Bronchial smooth muscle cell (primary cell): Measurements from ENCODE around the gene POLR3GL. TPM values are rescaled to one million over a fixed set of nuclear protein-coding genes. Genes with fewer than 3 reads are reported as not detected.

Experiments used
- total RNA-seq: library from RNA; depleted of rRNA; stranded (reverse); fragments of >200 nt; gene quantifications from 2 replicates; pipeline ENCODE4 v1.2.1, GENCODE V29; 2014

Gene POLR3GL
- 22.6 and 26.2 TPM in 2 replicates for total RNA-seq

DNA sequence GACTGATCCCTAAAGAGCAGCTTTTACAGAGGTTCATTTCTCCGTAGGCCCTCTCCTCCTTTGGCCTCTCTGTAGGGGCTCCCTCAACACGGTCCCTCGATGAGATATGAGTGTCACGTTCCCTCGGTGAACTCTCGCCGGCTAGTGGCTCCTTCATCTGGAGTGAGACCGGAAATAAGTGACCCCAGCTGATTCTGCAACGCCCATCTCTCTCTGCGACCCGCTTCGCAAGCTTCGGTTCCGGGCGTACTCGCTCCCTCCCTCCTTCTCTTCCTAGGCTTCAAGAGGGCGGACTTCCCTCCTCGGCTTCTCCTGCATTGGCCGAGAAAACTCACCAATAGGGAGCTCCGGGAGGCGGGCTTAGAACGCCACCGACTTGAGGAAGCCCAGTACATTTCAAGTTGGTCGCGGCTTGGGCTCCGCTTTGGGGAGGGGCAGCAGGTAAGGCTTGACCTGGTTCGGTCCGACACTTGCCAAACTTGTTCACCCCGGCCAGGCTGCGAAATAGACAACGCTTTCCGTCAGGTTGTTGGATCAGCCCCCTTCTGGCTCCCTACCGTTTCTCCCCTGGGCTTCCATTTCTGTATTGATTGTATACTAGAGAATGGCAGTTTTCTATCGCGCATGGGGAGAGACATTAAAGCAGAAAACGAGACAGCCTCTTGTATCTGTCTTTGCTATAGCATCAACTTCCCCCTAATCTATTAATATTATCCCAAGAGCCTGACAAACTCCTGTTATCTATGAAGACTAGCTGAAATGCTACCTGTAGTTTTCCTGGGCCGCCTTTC lies at the start of gene POLR3GL, which contains the start of gene ANKRD34A:
TSS of gene POLR3GL (plus strand) at position 363 of the 791 bp plus-strand sequence. CDS start 10,176 bp downstream, outside the sequence.
TSS of gene ANKRD34A (minus strand) at position 248 of the 791 bp plus-strand sequence. CDS start 2,816 bp downstream, outside the sequence.

GRCh38 chr1:145918144-145918991 lies 46.1 kb upstream of the POLR3GL start, which contains the start of gene PEX11B:
TSS of gene PEX11B (minus strand) at chr1:145918717. CDS start at chr1:145918688, 29 bp downstream.

GRCh38 chr1:145927063-145927886 lies 37.2 kb upstream of the POLR3GL start, which contains the start of gene RBM8A:
TSS of gene RBM8A (minus strand) at chr1:145927484. CDS start at chr1:145927426, 58 bp downstream.

GRCh38 chr1:145957443-145958319 lies 6.8 kb upstream of the POLR3GL start, which contains the start of gene LIX1L:
TSS of gene LIX1L (minus strand) at chr1:145958017. CDS start at chr1:145957927, 90 bp downstream.

GRCh38 chr1:145996433-145997015 lies 32.0 kb downstream of the POLR3GL start, which contains the start of gene TXNIP:
TSS of gene TXNIP (minus strand) at chr1:145996579. CDS start at chr1:145996266, 313 bp downstream.

DNA sequence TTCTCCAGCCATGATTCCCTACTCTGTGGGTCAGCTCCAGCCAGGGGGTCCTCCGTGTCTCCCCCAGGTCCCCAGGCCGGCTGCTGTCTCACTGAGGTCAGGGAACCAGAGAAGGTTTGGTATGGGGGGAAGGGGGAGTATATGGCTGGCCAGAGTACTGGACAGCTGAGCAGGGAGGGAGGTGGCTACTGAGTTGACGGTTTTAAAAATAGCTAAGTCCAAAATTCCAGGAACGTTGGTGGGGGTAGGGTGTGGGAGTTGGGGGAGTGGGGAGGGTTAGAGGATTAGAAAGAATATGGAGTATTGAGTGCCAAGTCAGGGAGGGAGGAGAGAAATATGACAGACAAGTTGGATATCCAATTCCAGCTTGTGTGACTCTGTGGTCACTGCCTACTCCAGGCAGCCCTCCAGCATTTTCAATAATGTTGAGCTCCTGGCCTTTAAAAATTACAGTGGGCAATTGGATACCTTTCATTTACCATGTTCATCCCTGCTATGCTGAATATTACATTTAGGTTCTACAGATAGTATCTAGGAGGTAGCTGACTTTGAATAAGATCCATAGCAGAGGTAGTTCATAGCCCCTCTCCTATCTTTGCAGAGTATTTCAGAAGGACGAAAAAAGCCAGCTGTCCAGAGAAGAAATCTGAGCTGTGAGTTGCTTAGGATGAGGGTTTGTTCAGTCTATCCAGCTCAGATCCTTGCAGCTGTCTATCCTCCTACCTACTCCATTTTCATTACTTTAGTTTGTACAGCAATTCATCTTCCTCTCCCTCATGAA lies 57.3 kb downstream of the POLR3GL start, which contains the start of gene HJV:
TSS of gene HJV (minus strand) at position 114 of the 781 bp plus-strand sequence. CDS start 1,504 bp downstream, outside the sequence.

Other genes with a start within 250 kb of the POLR3GL start
- not detected in 2 replicates for gene CD160, start 245.2 kb upstream of the POLR3GL start, total RNA-seq
- 12.5 and 19.9 TPM in 2 replicates for gene RNF115, start 140.6 kb upstream of the POLR3GL start, total RNA-seq
- 31.4 and 31.7 TPM in 2 replicates for gene POLR3C, start 140.5 kb upstream of the POLR3GL start, total RNA-seq
- gene NUDT17, start 119.1 kb upstream of the POLR3GL start, total RNA-seq, result 1.6 and 2.4 TPM in 2 replicates
- gene PIAS3, start 105.6 kb upstream of the POLR3GL start, total RNA-seq, result 4.9 and 6.5 TPM in 2 replicates
- gene ANKRD35, start 78.8 kb upstream of the POLR3GL start, total RNA-seq, result 2.9 and 5.2 TPM in 2 replicates
- 1.1 and 3.8 TPM in 2 replicates for gene ITGA10, start 54.6 kb upstream of the POLR3GL start, total RNA-seq
- 26.5 and 27.6 TPM in 2 replicates for gene PEX11B, start 46.0 kb upstream of the POLR3GL start, total RNA-seq
- 98.8 and 98.9 TPM in 2 replicates for gene RBM8A, start 37.2 kb upstream of the POLR3GL start, total RNA-seq
- gene LIX1L, start 6.7 kb upstream of the POLR3GL start, total RNA-seq, result 9.6 and 12.5 TPM in 2 replicates
- gene ANKRD34A, start 115 bp upstream of the POLR3GL start, total RNA-seq, result 0.09 and 0.32 TPM in 2 replicates
- gene TXNIP, start 31.9 kb downstream of the POLR3GL start, total RNA-seq, result 318 and 471 TPM in 2 replicates
- not detected in 2 replicates for gene HJV, start 57.0 kb downstream of the POLR3GL start, total RNA-seq
- gene NBPF10, start 180.1 kb downstream of the POLR3GL start, total RNA-seq, result 2.8 and 4.9 TPM in 2 replicates